IMR-90 (cell line): ENCODE results near the gene SYT15B. TPM values are rescaled to one million over a fixed set of nuclear protein-coding genes. Genes with fewer than 3 reads are reported as not detected.
"Not testable (repeated sequence)": the region's sequence is repeated elsewhere in the genome, so short reads cannot be mapped to it uniquely, and the experiment has no call there.

Experiments
- ATAC-seq: fragments of 200-7000 bp; cut with Tn5 transposase; 2 replicates; pipeline ENCODE4 v1.9.1; 2020; ENCODE audit warnings: low read depth, mild to moderate bottlenecking, moderate library complexity
- BruUV-seq: library from RNA; stranded (reverse); fragments of 400-500 nt; replicated peaks from 2 replicates; lab custom pipeline; 2021; lab: Mats Ljungman, UMichigan
- CTCF ChIA-PET: fragments of 300-600 bp; formaldehyde crosslinking; extraction: SDS; loops from one replicate; lab custom pipeline; 2021; ENCODE audit warnings: antibody characterized with exemption; lab: Yijun Ruan, JAX
- POLR2A ChIA-PET: fragments of 300-600 bp; sonication (Branson Sonifier 250); formaldehyde crosslinking; loops from one replicate; lab custom pipeline; 2022; ENCODE audit warnings: antibody characterized with exemption; ENCODE audit not compliant: unreplicated experiment; lab: Charles Lee
- DNase-seq: peaks from one replicate; pipeline ENCODE4 v3.0.0; 2013
- H2AFZ ChIP-seq: replicated peaks from 2 replicates; pipeline ENCODE3; 2013; ENCODE audit warnings: low read length, mild to moderate bottlenecking; ENCODE audit not compliant: poor library complexity
- H2AK5ac ChIP-seq: 2 replicates; pipeline ENCODE4 v1.6.1; 2013; ENCODE audit warnings: low read depth, low read length, inconsistent platforms
- H2AK9ac ChIP-seq: replicated peaks from 2 replicates; pipeline ENCODE3; 2013; ENCODE audit warnings: mild to moderate bottlenecking, low read depth, low read length, moderate library complexity; ENCODE audit not compliant: poor library complexity
- H2BK120ac ChIP-seq: 2 replicates; pipeline ENCODE4 v1.6.1; 2013; ENCODE audit warnings: low read depth, low read length, inconsistent platforms
- H2BK15ac ChIP-seq: 3 replicates; pipeline ENCODE4 v1.6.1; 2013; ENCODE audit warnings: low read depth, low read length, inconsistent platforms
- H2BK20ac ChIP-seq: 2 replicates; pipeline ENCODE4 v1.6.1; 2013; ENCODE audit warnings: low read depth, mild to moderate bottlenecking, inconsistent platforms, low read length, moderate library complexity
- H2BK5ac ChIP-seq: 2 replicates; pipeline ENCODE4 v1.6.1; 2013; ENCODE audit warnings: mild to moderate bottlenecking, low read depth, low read length, inconsistent platforms; ENCODE audit not compliant: poor library complexity, severe bottlenecking
- H3K14ac ChIP-seq: replicated peaks from 2 replicates; pipeline ENCODE4 v1.6.1; 2013; ENCODE audit warnings: low read depth, low read length, inconsistent platforms
- H3K18ac ChIP-seq: 2 replicates; pipeline ENCODE4 v1.6.1; 2013; ENCODE audit warnings: low read depth, low read length, control low read depth
- H3K23ac ChIP-seq: 2 replicates; pipeline ENCODE4 v1.6.1; 2013; ENCODE audit warnings: low read depth, low read length, inconsistent platforms
- H3K27ac ChIP-seq: 2 replicates; pipeline ENCODE4 v1.5.1; 2013; ENCODE audit warnings: mild to moderate bottlenecking, control low read depth, low read length; ENCODE audit not compliant: insufficient read depth
- H3K27me3 ChIP-seq: 2 replicates; pipeline ENCODE4 v1.6.1; 2013; ENCODE audit warnings: low read length; ENCODE audit not compliant: control insufficient read depth, insufficient read depth
- H3K36me3 ChIP-seq: 2 replicates; pipeline ENCODE4 v1.6.1; 2013; ENCODE audit warnings: low read length, mixed read lengths; ENCODE audit not compliant: control insufficient read depth, insufficient read depth
- H3K4ac ChIP-seq: 2 replicates; pipeline ENCODE4 v1.6.1; 2013; ENCODE audit warnings: low read depth, low read length, inconsistent platforms
- H3K4me1 ChIP-seq: 2 replicates; pipeline ENCODE4 v1.6.1; 2013; ENCODE audit warnings: low read length, mixed read lengths; ENCODE audit not compliant: control insufficient read depth, insufficient read depth
- H3K4me2 ChIP-seq: 2 replicates; pipeline ENCODE4 v1.6.1; 2013; ENCODE audit warnings: low read depth, mild to moderate bottlenecking, control low read depth, low read length, moderate library complexity
- H3K4me3 ChIP-seq: 2 replicates; pipeline ENCODE4 v1.5.1; 2013; ENCODE audit warnings: low read depth, mild to moderate bottlenecking, control low read depth, low read length, moderate library complexity; ENCODE audit not compliant: insufficient read depth
- H3K56ac ChIP-seq: 2 replicates; pipeline ENCODE4 v1.6.1; 2013; ENCODE audit warnings: low read length, inconsistent platforms; ENCODE audit not compliant: insufficient read depth; ENCODE audit errors: extremely low read depth
- H3K79me1 ChIP-seq, 2 experiments: 2 replicates each; pipeline ENCODE4 v1.6.1; 2013; ENCODE audit warnings: low read length in 2 of 2, inconsistent platforms in 1 of 2, low read depth in 1 of 2
- H3K9ac ChIP-seq: 2 replicates; pipeline ENCODE4 v1.6.1; 2013; ENCODE audit warnings: low read depth, low read length, control low read depth
- H3K9me1 ChIP-seq: 2 replicates; pipeline ENCODE4 v1.6.1; 2013; ENCODE audit warnings: low read length, inconsistent platforms; ENCODE audit not compliant: insufficient read depth
- H3K9me3 ChIP-seq: 2 replicates; pipeline ENCODE4 v1.6.1; 2013; ENCODE audit warnings: low read length; ENCODE audit not compliant: control insufficient read depth, insufficient read depth
- H4K20me1 ChIP-seq: 2 replicates; pipeline ENCODE4 v1.6.1; 2013; ENCODE audit warnings: low read length, inconsistent platforms; ENCODE audit not compliant: insufficient read depth
- H4K5ac ChIP-seq: 2 replicates; pipeline ENCODE4 v1.6.1; 2013; ENCODE audit warnings: mild to moderate bottlenecking, low read depth, low read length, control low read depth
- H4K8ac ChIP-seq, 2 experiments: 2 replicates each; pipeline ENCODE4 v1.6.1; 2013; ENCODE audit warnings: low read depth in 2 of 2, low read length in 2 of 2, control low read depth in 1 of 2, inconsistent platforms in 1 of 2
- H4K91ac ChIP-seq: 2 replicates; pipeline ENCODE4 v1.6.1; 2013; ENCODE audit warnings: low read depth, low read length, inconsistent platforms; ENCODE audit not compliant: insufficient read depth
- WGBS, 2 experiments: methylation state at CpG; one replicate each; pipeline versions ENCODE4 v1.1.5 to v1.1.7; 2013; ENCODE audit warnings: missing lambda C conversion rate in 2 of 2; ENCODE audit not compliant: insufficient read length in 1 of 2; ENCODE audit errors: extremely low coverage in 2 of 2; 5-methylcytosine and 5-hydroxymethylcytosine counted together
- dilution Hi-C: fragments of 300-500 bp; cut with HindIII; formaldehyde crosslinking; loops from one replicate; pipeline ENCODE4 v1.14.3; 2018; ENCODE audit warnings: low sequenced_read_pairs; ENCODE audit not compliant: unreplicated experiment
- in situ Hi-C: fragments of 300-500 bp; cut with MboI; formaldehyde crosslinking; loops from 3 replicates; pipeline ENCODE4 v1.14.3; 2019; ENCODE audit warnings: low sequenced_read_pairs, inconsistent platforms, mixed read lengths
- intact Hi-C: fragments of 100-400 bp; cut with micrococcal nuclease; formaldehyde crosslinking; loops from 2 replicates; pipeline ENCODE4 v1.10.0; 2022
- polyA plus RNA-seq, 3 experiments: library from polyadenylated mRNA; depleted of rRNA; stranded (reverse); fragments of >200 nt; gene quantifications; 2 replicates each; pipeline ENCODE4 v1.2.3, GENCODE V29; 2012; ENCODE audit warnings: low replicate concordance in 1 of 3
- total RNA-seq: library from RNA; depleted of rRNA; stranded (reverse); fragments of >200 nt; gene quantifications from 2 replicates; pipeline ENCODE4 v1.2.3, GENCODE V29; 2012

SYT15B gene
- total and polyA plus RNA-seq, 2 of the 4 experiments (the other 2 are of a cell fraction) = 0.54 to 0.96 TPM

- H3K27me3 ChIP-seq, H4K91ac ChIP-seq, H4K20me1 ChIP-seq, intact Hi-C loops, H2AFZ ChIP-seq, H3K4me3 ChIP-seq, H3K4me2 ChIP-seq, H3K36me3 ChIP-seq, H3K9me3 ChIP-seq, H2AK9ac ChIP-seq, H3K4me1 ChIP-seq, dilution Hi-C loops, H2BK15ac ChIP-seq, ATAC-seq, POLR2A ChIA-PET, H2BK20ac ChIP-seq, H4K5ac ChIP-seq, H2AK5ac ChIP-seq, H2BK5ac ChIP-seq, CTCF ChIA-PET, H3K18ac ChIP-seq, H3K56ac ChIP-seq, H3K79me1 ChIP-seq, H4K8ac ChIP-seq, H3K23ac ChIP-seq, H2BK120ac ChIP-seq, H3K27ac ChIP-seq, H3K9ac ChIP-seq, H3K9me1 ChIP-seq, in situ Hi-C loops, H3K14ac ChIP-seq, BruUV-seq, H3K4ac ChIP-seq, DNase-seq: not testable (repeated sequence)
- no CpG with 5 or more reads among the region's 5 CpGs for WGBS, 2 experiments
Measured at GRCh38 chr10:47730911-47731310, 32.5 kb downstream of the SYT15B start.

GRCh38 chr10:47725740-47726139 lies 37.7 kb downstream of the SYT15B start:
- H2AK5ac ChIP-seq, H4K5ac ChIP-seq, H3K14ac ChIP-seq, H3K9ac ChIP-seq, H3K4me2 ChIP-seq, BruUV-seq, H3K56ac ChIP-seq, H2BK15ac ChIP-seq, H2AFZ ChIP-seq, H4K20me1 ChIP-seq, CTCF ChIA-PET, intact Hi-C loops, H3K4me1 ChIP-seq, H3K36me3 ChIP-seq, H3K9me1 ChIP-seq, H2BK5ac ChIP-seq, H2BK20ac ChIP-seq, H2AK9ac ChIP-seq, H2BK120ac ChIP-seq, H4K8ac ChIP-seq, POLR2A ChIA-PET, H3K79me1 ChIP-seq, H3K27ac ChIP-seq, ATAC-seq, H3K23ac ChIP-seq, H3K27me3 ChIP-seq, dilution Hi-C loops, H3K18ac ChIP-seq, H3K4ac ChIP-seq, H4K91ac ChIP-seq, in situ Hi-C loops, H3K4me3 ChIP-seq, DNase-seq, H3K9me3 ChIP-seq: not testable (repeated sequence)
- no CpG with 5 or more reads among the region's 6 CpGs for WGBS, 2 experiments
